HT1080 (cell line): ENCODE measurements around the gene KRT86. TPM values are rescaled to one million over a fixed set of nuclear protein-coding genes. Genes with fewer than 3 reads are reported as not detected.

Source experiments
- DNase-seq: peaks from one replicate; pipeline ENCODE4 v3.0.0-alpha.2; 2015; ENCODE audit warnings: low read depth
- total RNA-seq: library from RNA; depleted of rRNA; stranded (reverse); fragments of >200 nt; shearing (Covaris generic); gene quantifications from 2 replicates; pipeline ENCODE4 v1.2.3, GENCODE V29; 2014; rRNA removed

Gene KRT86
- total RNA-seq, 1 experiment from 2014 or later, result 1.2 TPM

- DNase-seq, result no peak
Measured at GRCh38 chr12:52352951-52353350, 78.5 kb downstream of the KRT86 start.

- no peak for DNase-seq
Measured at GRCh38 chr12:52353766-52354165, 79.3 kb downstream of the KRT86 start.

- no peak for DNase-seq
Measured at GRCh38 chr12:52354200-52354599, 79.8 kb downstream of the KRT86 start.

- DNase-seq, result no peak
Measured at GRCh38 chr12:52355176-52355575, 80.7 kb downstream of the KRT86 start.

GRCh38 chr12:52356031-52356761 is 81.8 kb downstream of the KRT86 start:
- DNase-seq, result no peak

GRCh38 chr12:52356762-52357580 is 82.5 kb downstream of the KRT86 start:
- DNase-seq, result no peak

Other genes with a start within 250 kb of the KRT86 start
- gene NR4A1, start 223.2 kb upstream of the KRT86 start, total RNA-seq, result 0.88 and 1.2 TPM in 2 replicates
- 75.0 and 105 TPM in 2 replicates for gene ATG101, start 204.7 kb upstream of the KRT86 start, total RNA-seq
- not detected in 2 replicates for gene SMIM41, start 194.9 kb upstream of the KRT86 start, total RNA-seq
- gene KRT80, start 82.6 kb upstream of the KRT86 start, total RNA-seq, result 6.7 and 8.2 TPM in 2 replicates
- gene KRT7, start 41.4 kb upstream of the KRT86 start, total RNA-seq, result 4.9 and 5.1 TPM in 2 replicates
- gene KRT81, start 16.9 kb downstream of the KRT86 start, total RNA-seq, result 235 and 270 TPM in 2 replicates
- gene KRT83, start 46.8 kb downstream of the KRT86 start, total RNA-seq, result 0.05 and 0.17 TPM in 2 replicates
- not detected in 2 replicates for gene KRT85, start 92.8 kb downstream of the KRT86 start, total RNA-seq
- not detected in 2 replicates for gene KRT84, start 111.0 kb downstream of the KRT86 start, total RNA-seq
- not detected in 2 replicates for gene KRT82, start 131.7 kb downstream of the KRT86 start, total RNA-seq
- gene KRT75, start 159.7 kb downstream of the KRT86 start, total RNA-seq, result not detected in 2 replicates
- gene KRT6B, start 177.5 kb downstream of the KRT86 start, total RNA-seq, result not detected in 2 replicates
- not detected in 2 replicates for gene KRT6C, start 199.2 kb downstream of the KRT86 start, total RNA-seq
- gene KRT6A, start 218.6 kb downstream of the KRT86 start, total RNA-seq, result not detected in 2 replicates
- not detected in 2 replicates for gene KRT5, start 245.7 kb downstream of the KRT86 start, total RNA-seq